Measurements from ENCODE around the gene ANKS6. TPM values are rescaled to one million over a fixed set of nuclear protein-coding genes. Genes with fewer than 3 reads are reported as not detected.

The ANKS6 gene
- total RNA-seq, 3 donors from 2014 or later (not counting 1 experiment from before 2014, with no cell fraction given): 8.1 to 12.6 (median 10.5) TPM

DNA sequence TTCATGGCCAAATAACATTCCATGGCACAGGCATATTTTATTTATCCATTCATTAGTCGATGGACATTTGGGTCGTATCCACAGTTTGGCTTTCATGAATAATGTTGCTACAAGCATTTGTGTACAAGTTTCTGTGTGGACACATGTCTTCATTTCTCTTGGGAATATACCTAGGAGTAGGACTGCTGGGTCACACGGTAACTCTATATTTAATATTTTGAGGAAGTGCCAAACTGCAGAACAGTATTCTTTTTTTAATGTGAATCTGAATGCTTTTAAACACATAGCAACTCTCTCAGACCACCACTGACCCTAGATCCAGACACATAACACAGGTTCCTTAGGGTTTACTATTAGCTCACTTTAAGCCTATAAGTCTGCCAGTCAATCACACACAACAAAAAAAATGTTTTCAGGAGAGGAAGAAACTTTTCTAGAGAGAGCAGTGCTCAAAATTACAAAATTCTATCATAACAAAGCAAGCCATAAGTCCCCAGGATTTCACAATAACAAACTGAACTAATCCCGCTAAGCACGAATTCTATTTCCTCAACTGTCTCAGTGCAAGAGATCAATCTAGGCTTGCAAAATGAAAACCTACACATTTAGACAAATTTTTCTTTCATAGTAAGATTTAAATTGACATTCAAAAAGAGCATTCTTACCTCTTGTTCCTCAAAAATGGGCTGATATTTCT is 45.8 kb downstream of the ANKS6 start:
- H3K4me3 ChIP-seq (ENCODE audit: low read length): no peak overlapping the region

GRCh38 chr9:98747476-98747875 is 48.9 kb downstream of the ANKS6 start:
- Mint-ChIP-seq H3K27ac (no peak overlapping the region), H3K9me3 (no peaks in the 10 kb centered on the region), H3K36me3 (peaks cover 6% of the 10 kb centered on the region), H3K4me3 (no peak overlapping the region), H3K27me3 (ENCODE audit: low read depth in 2 of 2) (no peaks in the 10 kb centered on the region), H3K4me1 (no peaks in the 10 kb centered on the region)
- 91% methylated on average over 4 of the region's 5 CpGs for WGBS (ENCODE audit: insufficient coverage)
- ATAC-seq (no peak), DNase-seq (no peak)
- no peak overlapping the region for H3K4me3 ChIP-seq (ENCODE audit: low read length)
- H3K36me3 ChIP-seq (ENCODE audit: control insufficient read depth, insufficient read depth, low read length): peaks cover 2% of the 10 kb centered on the region
- H3K4me1 ChIP-seq (ENCODE audit: control insufficient read depth, insufficient read depth, low read length): no peaks in the 10 kb centered on the region
- no peaks in the 10 kb centered on the region for H3K27me3 ChIP-seq (ENCODE audit: control insufficient read depth, insufficient read depth, low read length)
- TF ChIP-seq, protein P1, sequence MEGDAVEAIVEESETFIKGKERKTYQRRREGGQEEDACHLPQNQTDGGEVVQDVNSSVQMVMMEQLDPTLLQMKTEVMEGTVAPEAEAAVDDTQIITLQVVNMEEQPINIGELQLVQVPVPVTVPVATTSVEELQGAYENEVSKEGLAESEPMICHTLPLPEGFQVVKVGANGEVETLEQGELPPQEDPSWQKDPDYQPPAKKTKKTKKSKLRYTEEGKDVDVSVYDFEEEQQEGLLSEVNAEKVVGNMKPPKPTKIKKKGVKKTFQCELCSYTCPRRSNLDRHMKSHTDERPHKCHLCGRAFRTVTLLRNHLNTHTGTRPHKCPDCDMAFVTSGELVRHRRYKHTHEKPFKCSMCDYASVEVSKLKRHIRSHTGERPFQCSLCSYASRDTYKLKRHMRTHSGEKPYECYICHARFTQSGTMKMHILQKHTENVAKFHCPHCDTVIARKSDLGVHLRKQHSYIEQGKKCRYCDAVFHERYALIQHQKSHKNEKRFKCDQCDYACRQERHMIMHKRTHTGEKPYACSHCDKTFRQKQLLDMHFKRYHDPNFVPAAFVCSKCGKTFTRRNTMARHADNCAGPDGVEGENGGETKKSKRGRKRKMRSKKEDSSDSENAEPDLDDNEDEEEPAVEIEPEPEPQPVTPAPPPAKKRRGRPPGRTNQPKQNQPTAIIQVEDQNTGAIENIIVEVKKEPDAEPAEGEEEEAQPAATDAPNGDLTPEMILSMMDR (IDR thresholded peaks at IDR 0.05): no peak
- intact Hi-C loops (cut with micrococcal nuclease): no loop called here
- no peaks in the 10 kb centered on the region for H3K9me3 ChIP-seq (ENCODE audit: control insufficient read depth, insufficient read depth, low read length)
- no peak overlapping the region for H3K27ac ChIP-seq (ENCODE audit: low read length)

More for the DNA sequence above, 45.8 kb downstream of the ANKS6 start:
- Histone ChIP-seq H3K9me3 (ENCODE audit: control insufficient read depth, insufficient read depth, low read length) (no peaks in the 10 kb centered on the region), H3K36me3 (ENCODE audit: control insufficient read depth, insufficient read depth, low read length) (peaks cover 5% of the 10 kb centered on the region), H3K4me1 (ENCODE audit: control insufficient read depth, insufficient read depth, low read length) (no peaks in the 10 kb centered on the region), H3K27me3 (ENCODE audit: control insufficient read depth, insufficient read depth, low read length) (no peaks in the 10 kb centered on the region), H3K27ac (ENCODE audit: low read length) (no peak overlapping the region)
- intact Hi-C loops (cut with micrococcal nuclease): no loop called here
- Mint-ChIP-seq H3K4me1 (no peaks in the 10 kb centered on the region), H3K27me3 (ENCODE audit: low read depth in 2 of 2) (no peaks in the 10 kb centered on the region), H3K36me3 (peaks cover 6% of the 10 kb centered on the region), H3K4me3 (no peak overlapping the region), H3K9me3 (no peaks in the 10 kb centered on the region), H3K27ac (no peak overlapping the region)
- no peak for ATAC-seq
- no peak for DNase-seq
- 91% methylated on average over 4 of the region's 5 CpGs for WGBS (ENCODE audit: insufficient coverage)
- TF ChIP-seq, protein P1 (IDR thresholded peaks at IDR 0.05): no peak

DNA sequence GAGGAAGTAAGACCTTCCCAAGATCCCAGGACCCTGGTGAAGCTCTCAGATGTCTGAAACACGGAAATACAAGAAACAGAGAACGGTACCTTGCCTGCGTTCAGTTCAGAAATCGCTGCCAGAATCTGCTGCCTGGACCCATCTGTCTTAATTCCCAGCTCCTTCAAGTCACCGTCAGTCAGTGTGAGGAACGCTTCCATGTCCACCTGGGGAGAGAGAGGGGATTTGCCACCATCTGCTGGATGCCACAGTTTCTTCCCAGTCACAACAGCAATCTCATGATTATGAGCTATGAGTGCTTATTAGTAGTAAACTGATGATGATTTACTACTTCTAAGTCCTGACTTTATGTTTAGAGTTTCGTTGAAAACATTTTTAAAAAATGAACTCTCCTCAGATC is 50.9 kb downstream of the ANKS6 start:
- Histone ChIP-seq H3K27me3 (ENCODE audit: control insufficient read depth, insufficient read depth, low read length) (no peaks in the 10 kb centered on the region), H3K27ac (ENCODE audit: low read length) (no peak overlapping the region), H3K4me1 (ENCODE audit: control insufficient read depth, insufficient read depth, low read length) (no peaks in the 10 kb centered on the region), H3K4me3 (ENCODE audit: low read length) (no peak overlapping the region), H3K36me3 (ENCODE audit: control insufficient read depth, insufficient read depth, low read length) (peaks cover 2% of the 10 kb centered on the region), H3K9me3 (ENCODE audit: control insufficient read depth, insufficient read depth, low read length) (no peaks in the 10 kb centered on the region)
- H3K9me3 Mint-ChIP-seq: no peaks in the 10 kb centered on the region
- no peaks in the 10 kb centered on the region for H3K4me1 Mint-ChIP-seq
- DNase-seq: no peak
- H3K27ac Mint-ChIP-seq: no peak overlapping the region
- H3K36me3 Mint-ChIP-seq: peaks cover 6% of the 10 kb centered on the region
- H3K4me3 Mint-ChIP-seq: no peak overlapping the region
- intact Hi-C loops (cut with micrococcal nuclease): no loop called here
- TF ChIP-seq, protein P1 (IDR thresholded peaks at IDR 0.05): no peak
- ATAC-seq: no peak
- H3K27me3 Mint-ChIP-seq (ENCODE audit: low read depth in 2 of 2): no peaks in the 10 kb centered on the region
- 94% methylated on average over 6 of the region's 7 CpGs for WGBS (ENCODE audit: insufficient coverage)

Measured in natural killer cell (primary cell).